GM21423 (cell line): ENCODE measurements around the gene APELA.
A peak's percentile ranks its signal among the peaks of the same experiment; 100 is the strongest.

Experiments used
- ATAC-seq: cut with Tn5 transposase; IDR thresholded peaks from one replicate; pipeline ENCODE4 v1.9.1; 2021; ENCODE audit warnings: mild to moderate bottlenecking, moderate library complexity; ENCODE audit not compliant: unreplicated experiment

The APELA gene

DNA sequence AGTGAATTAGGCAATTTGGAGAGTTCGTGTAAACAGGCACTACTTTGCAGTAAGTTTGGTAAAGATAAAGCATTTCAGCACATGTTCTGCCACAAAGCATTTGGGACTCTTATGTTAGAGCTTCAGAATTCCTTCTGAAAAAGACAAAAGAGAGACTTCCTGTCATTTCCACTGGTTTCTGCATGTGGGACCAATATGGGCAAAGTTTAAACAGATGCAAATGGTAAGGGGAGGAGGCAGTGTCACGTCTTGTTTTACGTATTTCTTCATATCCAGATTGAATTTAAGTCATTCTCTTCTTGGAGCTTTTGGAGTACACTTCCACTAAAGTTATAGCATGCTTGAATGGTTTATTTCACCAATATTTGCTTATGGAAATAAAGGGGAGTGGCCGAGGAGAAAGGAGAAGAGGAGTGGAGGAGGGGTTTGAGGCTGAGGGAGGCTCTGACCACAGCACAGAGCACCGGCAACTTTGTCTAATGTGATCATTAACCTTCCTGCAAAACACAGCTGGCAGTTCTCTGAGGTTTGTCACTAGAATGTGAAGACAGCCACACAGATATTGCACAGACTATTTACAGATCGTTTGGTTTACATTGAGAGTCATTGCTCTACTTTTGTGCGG is at the start of gene APELA:
APELA (plus strand) TSS at position 479 of the 625 bp plus-strand sequence. CDS start 154 bp downstream, outside the sequence.
- peak; percentile 100 for ATAC-seq

DNA sequence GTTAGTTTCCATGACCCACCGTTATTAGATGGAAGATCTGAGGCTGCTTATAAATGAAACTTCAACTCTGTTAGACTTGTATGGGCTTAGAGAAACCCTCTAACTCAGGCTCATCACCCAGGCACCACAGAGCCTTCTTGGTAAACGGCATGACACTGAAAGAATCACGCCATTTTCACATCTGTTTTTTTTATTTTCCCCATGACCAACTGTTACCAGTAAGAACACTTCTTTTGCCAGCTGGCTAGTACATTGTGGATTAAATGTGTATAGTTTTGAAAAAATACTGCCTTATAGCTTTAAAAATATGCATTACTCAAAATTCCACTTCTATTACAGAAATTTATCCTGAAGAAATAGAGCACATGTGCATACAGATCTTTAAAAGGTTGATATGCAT is 48.0 kb upstream of the APELA start:
- no peak for ATAC-seq

GRCh38 chr4:164846566-164846965 is 30.4 kb upstream of the APELA start:
- ATAC-seq, result no peak

GRCh38 chr4:164847016-164847415 is 30.0 kb upstream of the APELA start:
- no peak for ATAC-seq

DNA sequence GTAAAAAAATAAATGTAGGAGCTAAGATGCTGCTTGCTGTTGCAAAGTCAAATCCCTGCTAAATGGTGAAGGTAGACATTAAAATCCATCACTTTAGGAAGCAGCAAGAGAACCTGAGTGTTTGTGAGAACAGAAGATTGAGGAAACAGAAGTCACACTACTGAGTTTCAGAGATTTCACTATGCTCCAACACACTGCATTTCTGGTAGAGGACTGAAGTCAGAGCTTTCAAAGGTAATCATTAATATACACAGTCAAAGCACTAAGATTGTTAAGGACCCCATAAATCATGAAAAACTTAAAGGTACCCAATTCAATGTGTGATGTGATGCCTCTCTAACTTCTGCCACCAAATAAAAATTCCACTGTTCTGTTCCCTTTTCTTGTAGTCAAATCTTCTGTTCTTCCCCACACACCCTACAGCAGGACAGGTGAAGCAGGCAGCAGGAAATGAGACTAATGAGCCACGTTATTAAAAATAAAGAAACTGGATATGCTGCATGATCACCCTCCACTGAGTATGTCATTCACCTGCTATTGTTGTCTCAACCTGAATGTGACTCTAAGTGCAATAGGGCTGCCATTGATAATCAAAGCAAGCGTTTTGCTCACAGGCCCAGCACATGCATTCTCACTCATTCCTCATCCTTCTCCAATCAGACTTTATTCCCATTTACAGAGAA is 28.9 kb upstream of the APELA start:
- ATAC-seq, result peak; percentile 86

DNA sequence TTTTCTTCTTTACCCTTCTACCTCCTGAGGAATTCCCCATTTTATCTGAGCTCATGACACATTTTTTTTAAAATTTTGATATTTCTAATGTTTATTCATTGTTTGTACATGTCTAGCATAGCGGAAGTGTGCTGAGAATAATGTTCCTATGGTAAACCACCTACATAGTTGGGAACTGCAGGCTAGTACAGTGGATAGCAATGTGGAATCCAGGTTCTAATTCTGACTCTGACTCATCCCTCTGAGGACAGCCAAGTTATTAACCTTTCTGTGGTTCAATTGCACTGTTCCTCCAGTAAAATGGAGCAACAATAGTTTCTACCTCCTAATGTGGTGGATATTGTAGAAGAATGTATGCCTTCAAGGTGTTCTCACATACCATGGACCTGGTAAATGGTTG is 20.6 kb upstream of the APELA start:
- no peak for ATAC-seq

DNA sequence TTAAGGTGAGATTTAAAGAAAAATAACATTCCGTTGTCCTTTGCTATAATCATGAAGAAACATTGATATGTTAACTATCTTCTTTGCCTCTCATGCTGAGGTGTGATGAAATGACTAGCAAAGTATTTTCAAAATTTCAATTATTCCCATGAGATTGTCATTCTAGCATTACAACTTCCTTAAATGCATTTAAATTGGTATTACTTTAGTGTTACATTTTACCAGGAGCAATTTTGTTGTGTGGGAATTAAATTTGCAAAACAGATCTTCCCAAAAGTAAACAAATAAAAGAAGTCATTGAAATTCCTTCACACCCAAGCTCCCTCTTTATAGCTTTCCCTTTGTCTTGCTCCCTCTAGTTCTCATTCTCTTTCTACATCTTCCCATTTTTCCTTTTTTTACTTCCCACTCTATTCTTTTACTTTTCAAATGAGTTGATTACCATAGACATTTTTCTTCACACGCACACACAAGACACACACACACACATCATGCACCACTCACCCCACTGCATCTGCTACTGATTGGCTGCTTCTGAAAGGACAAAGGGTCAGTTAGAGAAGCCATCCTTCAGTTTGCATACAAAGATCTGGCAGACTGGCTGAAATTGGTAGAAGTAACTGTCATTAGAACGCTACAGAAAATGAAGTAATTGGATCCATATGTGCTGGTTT is 10.0 kb upstream of the APELA start:
- ATAC-seq, result peak; percentile 56

DNA sequence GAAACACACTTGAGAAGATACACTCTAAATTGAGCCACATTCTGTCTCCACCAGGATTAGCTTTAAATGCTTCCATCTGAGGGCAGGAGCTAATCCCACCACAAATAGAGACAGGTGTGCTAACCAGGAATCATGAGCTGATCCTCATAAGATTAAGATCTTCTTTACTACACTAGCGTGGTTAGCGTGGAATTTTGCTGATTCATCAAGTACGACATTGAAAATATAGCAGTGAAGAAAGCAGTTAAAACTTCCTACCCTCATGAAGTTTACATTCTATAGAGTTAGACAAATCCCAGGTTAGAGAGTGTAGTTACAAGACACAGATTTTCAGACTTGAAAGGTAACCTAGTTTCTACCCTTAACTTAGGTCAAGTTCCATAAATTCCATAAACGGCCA is 5.3 kb upstream of the APELA start:
- ATAC-seq, result no peak

GRCh38 chr4:164872481-164872880 is 4.5 kb upstream of the APELA start:
- no peak for ATAC-seq

- ATAC-seq, result no peak
Observed at GRCh38 chr4:164874789-164875188, 2.2 kb upstream of the APELA start.

GRCh38 chr4:164880489-164881262 is 3.7 kb downstream of the APELA start:
- no peak for ATAC-seq

GRCh38 chr4:164888096-164888715 is 11.2 kb downstream of the APELA start:
- ATAC-seq, result no peak

DNA sequence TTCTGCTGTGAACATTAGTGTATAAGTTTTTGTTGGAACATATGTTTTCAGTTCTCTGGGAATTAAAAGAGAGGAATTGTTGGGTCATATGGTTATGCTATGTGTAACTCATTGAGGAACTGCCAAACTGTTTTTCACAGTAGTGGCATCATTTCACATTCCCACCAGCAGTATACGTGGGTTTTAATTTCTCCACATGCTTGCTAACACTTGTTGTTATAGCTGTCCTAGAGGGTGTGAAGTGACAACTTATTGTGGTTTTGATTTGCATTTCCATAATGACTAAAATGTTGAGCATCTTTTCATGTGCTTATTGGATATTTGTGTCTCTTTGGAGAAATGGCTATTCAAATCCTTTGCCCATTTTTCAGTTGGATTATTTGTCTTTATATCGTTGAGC is 13.7 kb downstream of the APELA start:
- no peak for ATAC-seq

DNA sequence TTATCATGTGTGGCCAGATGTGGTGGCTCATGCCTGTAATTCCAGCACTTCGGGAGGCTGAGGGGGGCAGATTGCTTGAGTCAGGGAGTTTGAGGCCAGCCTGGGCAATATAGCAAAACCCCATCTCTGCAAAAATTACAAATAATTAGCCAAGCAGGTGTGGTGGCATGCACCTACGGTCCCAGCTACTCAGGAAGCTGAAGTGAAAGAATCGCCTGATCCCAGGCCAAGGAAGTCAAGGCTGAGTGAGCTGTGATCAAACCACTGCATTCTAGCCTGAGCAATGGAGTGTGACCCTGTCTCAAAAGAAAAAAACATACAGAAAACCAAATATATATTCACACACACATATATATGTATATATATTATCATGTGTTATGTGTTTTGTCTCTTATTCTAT is 15.0 kb downstream of the APELA start:
- peak; percentile 88 for ATAC-seq

DNA sequence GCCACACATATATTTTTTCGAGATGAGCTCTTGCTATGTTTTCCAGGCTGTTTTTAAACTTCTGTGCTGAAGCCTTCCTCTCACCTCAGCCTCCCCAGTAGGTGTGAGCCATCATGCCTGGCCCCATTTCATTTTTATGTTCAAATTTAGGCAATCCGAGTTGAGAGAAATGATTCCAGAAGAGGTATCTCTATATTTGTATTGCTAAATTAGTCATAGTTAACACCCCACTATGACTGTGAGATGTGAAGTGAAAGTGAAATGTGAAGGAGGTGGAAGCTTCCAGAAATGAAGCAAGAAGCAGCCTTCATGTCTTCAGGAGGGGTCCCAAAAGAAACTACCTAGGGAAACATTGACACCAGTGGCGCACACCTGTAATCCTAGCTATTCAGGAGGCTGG is 17.7 kb downstream of the APELA start:
- ATAC-seq, result peak; percentile 61

GRCh38 chr4:164902608-164903007 is 25.6 kb downstream of the APELA start:
- no peak for ATAC-seq

DNA sequence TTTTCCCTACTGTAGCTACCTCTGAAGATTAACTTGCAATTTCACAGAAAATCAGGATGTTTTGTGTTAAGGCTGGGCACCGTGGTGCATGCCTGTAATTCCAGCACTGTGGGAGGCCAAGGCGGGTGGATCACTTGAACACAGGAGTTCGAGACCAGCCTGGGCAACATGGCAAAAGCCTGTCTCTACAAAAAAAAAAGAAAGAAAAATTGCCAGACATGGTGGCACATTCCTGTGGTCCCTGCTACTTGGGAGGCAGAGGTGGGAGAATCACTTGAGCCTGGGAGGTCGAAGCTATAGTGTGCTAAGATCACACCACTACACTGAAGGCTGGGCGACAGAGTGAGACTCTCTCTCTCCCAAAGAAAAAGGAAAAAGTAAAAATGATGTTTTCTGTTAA is 27.4 kb downstream of the APELA start:
- no peak for ATAC-seq

DNA sequence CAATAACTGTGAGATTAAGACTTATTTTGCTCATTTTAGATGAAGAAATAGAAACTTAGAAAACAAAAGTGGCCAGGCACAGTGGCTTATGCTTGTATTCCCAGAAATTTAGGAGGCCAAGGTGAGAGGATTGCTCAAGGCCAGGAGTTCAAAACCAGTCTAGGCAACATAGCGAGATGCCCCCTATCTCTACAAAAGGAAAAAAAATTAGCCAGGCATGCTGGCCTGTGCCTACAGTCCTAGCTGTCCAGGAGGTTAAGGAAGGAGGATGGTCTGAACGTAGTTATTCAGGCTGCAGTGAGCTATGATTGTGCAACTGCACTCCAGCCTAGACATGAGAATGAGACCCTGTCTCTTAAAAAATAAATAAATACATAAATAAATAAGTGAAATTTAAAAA is 28.0 kb downstream of the APELA start:
- ATAC-seq, result no peak

DNA sequence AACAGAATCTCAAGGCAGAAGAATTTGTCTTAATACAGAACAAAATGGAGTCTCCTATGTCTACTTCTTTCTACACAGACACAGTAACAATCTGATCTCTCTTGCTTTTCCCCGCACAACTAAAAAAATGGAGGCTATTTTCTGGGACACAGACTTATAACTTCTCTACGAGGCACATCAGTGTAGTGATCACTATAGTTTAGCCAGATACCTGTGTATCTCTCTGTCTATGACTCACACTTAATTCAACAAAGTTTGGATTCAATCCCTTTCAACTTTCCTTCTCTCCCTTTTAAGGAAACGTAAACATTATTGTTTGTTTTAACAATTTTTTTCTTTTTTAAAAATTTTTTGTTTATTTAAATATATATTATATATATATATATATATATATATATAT is 29.4 kb downstream of the APELA start:
- no peak for ATAC-seq

GRCh38 chr4:164913506-164913905 is 36.5 kb downstream of the APELA start:
- peak; percentile 69 for ATAC-seq

- no peak for ATAC-seq
Observed at GRCh38 chr4:164918956-164919355, 42.0 kb downstream of the APELA start.
